DMS114 treated with DMSO at 0.1 percent for 48 hours (cell line): ENCODE data around the gene PKP2.

Experiments
- DNase-seq: peaks from one replicate; lab custom pipeline; 2025; ENCODE audit not compliant: unreplicated experiment; lab: John Stamatoyannopoulos, UW

PKP2 gene

GRCh38 chr12:32756476-32757066, 140.0 kb downstream of the PKP2 start:
- no peak for DNase-seq

- DNase-seq = peak; percentile 97
Observed at GRCh38 chr12:32755654-32756475, 140.7 kb downstream of the PKP2 start, which contains the start of gene YARS2. Gene YARS2, minus strand, starts transcription at chr12:32755897. Its CDS starts 23 bp downstream, at chr12:32755874.

GRCh38 chr12:32755051-32755653, 141.4 kb downstream of the PKP2 start:
- peak; percentile 26 for DNase-seq

DNA sequence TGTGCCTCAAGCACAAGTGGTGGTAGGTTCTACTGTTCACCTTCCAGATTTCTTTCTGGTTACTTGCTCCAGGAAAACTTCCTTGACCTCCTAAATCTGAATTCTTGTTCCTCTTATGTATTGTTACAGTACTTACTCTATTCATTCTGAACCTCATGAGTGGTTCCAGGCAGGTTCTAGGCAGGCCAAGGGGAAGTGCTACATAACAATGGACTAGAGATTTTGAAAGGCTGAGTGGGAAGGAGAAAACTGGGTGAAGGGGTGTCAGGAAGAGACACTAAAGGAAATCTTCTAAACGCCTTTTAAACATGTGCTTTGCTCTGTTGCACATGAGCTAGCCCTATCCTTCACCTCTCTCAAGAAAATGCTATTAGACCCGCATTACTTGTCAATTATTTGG, 142.5 kb downstream of the PKP2 start:
- no peak for DNase-seq

DNA sequence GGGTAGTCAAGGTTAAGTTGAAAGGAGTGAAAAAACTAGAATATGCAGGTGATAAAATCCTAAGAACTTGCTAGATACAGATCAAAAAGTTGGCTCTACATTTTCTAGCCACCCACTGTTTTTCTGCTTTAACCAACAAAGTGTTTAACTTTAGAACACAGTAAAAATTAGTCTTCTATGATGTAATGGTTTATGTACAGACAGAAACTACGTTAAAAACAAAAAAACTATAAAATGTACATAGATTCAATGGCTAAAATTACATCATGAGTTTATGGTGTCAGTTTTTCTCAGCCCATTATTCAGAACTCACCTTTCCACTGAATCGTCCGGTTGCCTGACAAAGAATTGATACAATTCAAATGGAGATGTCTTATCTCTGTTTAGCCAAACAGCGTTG, 143.0 kb downstream of the PKP2 start:
- DNase-seq = no peak

GRCh38 chr12:32743264-32743663, 153.3 kb downstream of the PKP2 start:
- no peak for DNase-seq

GRCh38 chr12:32742133-32742532, 154.4 kb downstream of the PKP2 start:
- no peak for DNase-seq
